Osteocyte (in vitro differentiated cells): ENCODE data around the gene TBX4. TPM values are rescaled to one million over a fixed set of nuclear protein-coding genes. Genes with fewer than 3 reads are reported as not detected.

Source experiments
- DNase-seq: peaks from one replicate; pipeline ENCODE4 v3.0.0; 2021; ENCODE audit warnings: mixed read lengths; ENCODE audit not compliant: unreplicated experiment; ENCODE audit errors: extremely low spot score
- H3K27ac Mint-ChIP-seq: one replicate; pipeline ENCODE4 v1.8.0; 2021; ENCODE audit warnings: mild to moderate bottlenecking, mixed read lengths; ENCODE audit not compliant: unreplicated experiment
- H3K27me3 Mint-ChIP-seq: one replicate; pipeline ENCODE4 v1.8.0; 2021; ENCODE audit warnings: mixed read lengths; ENCODE audit not compliant: unreplicated experiment
- H3K36me3 Mint-ChIP-seq: one replicate; pipeline ENCODE4 v1.8.0; 2021; ENCODE audit warnings: mixed read lengths; ENCODE audit not compliant: unreplicated experiment
- H3K4me1 Mint-ChIP-seq: one replicate; pipeline ENCODE4 v1.8.0; 2021; ENCODE audit warnings: mixed read lengths; ENCODE audit not compliant: unreplicated experiment
- H3K4me3 Mint-ChIP-seq: one replicate; pipeline ENCODE4 v1.8.0; 2021; ENCODE audit warnings: mild to moderate bottlenecking, moderate library complexity, mixed read lengths; ENCODE audit not compliant: unreplicated experiment
- H3K9me3 Mint-ChIP-seq: one replicate; pipeline ENCODE4 v1.8.0; 2021; ENCODE audit warnings: mixed read lengths; ENCODE audit not compliant: unreplicated experiment
- total RNA-seq: library from RNA; stranded (reverse); gene quantifications from 2 replicates; pipeline ENCODE4 v1.2.1, GENCODE V29; 2021
- TF ChIP-seq, protein P1 (sequence below): fragments of 200-600 bp; sonication (generic); IDR thresholded peaks from 2 replicates; pipeline ENCODE4 v1.5.0; 2021; ENCODE audit warnings: antibody characterized with exemption, mild to moderate bottlenecking, moderate library complexity

Gene TBX4
- total RNA-seq, 1 donor from 2014 or later = not detected

DNA sequence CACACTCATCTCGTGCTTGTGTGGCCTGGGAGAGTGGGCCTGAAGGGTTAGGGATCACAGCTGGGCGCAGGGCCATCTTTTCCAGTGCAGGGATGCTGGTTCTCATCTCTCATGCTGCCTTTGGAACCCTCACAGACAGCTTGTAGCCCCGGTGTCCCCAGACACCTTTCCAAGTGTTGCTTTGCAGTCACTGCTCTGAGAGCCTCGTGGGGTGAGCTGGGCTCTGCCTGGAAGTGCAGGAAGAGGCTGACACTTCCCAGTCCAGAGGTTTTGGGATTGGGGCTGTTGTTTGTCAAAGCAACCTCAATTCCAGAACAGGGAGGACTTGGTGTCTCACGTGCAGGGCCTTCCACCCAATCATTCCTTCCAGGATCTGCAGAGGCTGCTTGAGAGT is 28.2 kb downstream of the TBX4 start:
- Mint-ChIP-seq H3K27ac (no peak overlapping the region), H3K27me3 (peaks cover 22% of the 10 kb centered on the region)
- TF ChIP-seq, protein P1, sequence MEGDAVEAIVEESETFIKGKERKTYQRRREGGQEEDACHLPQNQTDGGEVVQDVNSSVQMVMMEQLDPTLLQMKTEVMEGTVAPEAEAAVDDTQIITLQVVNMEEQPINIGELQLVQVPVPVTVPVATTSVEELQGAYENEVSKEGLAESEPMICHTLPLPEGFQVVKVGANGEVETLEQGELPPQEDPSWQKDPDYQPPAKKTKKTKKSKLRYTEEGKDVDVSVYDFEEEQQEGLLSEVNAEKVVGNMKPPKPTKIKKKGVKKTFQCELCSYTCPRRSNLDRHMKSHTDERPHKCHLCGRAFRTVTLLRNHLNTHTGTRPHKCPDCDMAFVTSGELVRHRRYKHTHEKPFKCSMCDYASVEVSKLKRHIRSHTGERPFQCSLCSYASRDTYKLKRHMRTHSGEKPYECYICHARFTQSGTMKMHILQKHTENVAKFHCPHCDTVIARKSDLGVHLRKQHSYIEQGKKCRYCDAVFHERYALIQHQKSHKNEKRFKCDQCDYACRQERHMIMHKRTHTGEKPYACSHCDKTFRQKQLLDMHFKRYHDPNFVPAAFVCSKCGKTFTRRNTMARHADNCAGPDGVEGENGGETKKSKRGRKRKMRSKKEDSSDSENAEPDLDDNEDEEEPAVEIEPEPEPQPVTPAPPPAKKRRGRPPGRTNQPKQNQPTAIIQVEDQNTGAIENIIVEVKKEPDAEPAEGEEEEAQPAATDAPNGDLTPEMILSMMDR = no peak

DNA sequence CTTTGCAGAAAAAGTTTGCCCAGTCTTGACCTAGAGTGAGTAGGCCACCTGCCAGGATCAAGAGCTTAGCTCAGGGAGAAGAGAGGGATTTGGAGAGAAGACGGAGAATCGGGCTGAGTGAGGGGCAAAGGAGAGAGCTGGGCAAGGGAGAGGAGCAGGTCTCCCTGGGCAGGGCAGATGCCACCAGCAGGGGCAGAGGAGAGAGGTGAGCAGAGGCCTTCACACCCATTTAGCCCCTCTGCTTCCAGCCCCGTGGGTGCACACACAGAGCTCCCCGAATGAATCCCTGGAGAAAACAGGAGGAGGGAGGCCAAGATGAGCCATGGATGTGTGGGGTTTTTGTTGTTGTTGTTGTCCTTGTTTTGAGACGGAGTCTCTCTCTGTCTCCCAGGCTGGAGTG is 29.2 kb downstream of the TBX4 start:
- H3K4me1 Mint-ChIP-seq = peaks cover 6% of the 10 kb centered on the region
- H3K4me3 Mint-ChIP-seq = no peak overlapping the region
- TF ChIP-seq, protein P1 = no peak
- no peak overlapping the region for H3K27ac Mint-ChIP-seq
- DNase-seq = no peak
- peaks cover 16% of the 10 kb centered on the region for H3K27me3 Mint-ChIP-seq
- peaks cover 2% of the 10 kb centered on the region for H3K36me3 Mint-ChIP-seq
- H3K9me3 Mint-ChIP-seq = no peaks in the 10 kb centered on the region

More for the DNA sequence above, 28.2 kb downstream of the TBX4 start:
- no peak for DNase-seq
- H3K4me1 Mint-ChIP-seq = peaks cover 4% of the 10 kb centered on the region
- H3K36me3 Mint-ChIP-seq = peaks cover 2% of the 10 kb centered on the region
- H3K9me3 Mint-ChIP-seq = no peaks in the 10 kb centered on the region
- no peak overlapping the region for H3K4me3 Mint-ChIP-seq

DNA sequence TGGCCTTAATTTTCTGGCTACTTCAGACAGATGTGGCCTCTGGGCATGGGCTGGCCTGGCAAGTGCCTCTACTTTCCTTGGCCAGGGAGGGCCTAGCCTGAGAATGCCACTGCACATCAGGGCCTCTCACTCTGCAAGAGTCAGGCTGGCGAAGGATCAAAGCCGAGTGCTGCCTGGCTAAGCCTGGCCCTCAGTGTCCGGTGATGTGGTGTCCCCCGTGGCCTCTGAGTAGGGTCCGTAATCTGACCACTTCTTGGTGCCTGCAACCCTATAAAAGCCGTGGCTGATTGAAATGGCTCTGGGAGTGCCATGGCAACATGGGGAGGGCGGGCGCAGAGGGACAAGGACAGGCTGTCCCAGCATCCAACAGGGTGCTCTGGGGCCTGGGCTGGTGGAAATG is 30.2 kb downstream of the TBX4 start:
- H3K4me1 Mint-ChIP-seq = peaks cover 12% of the 10 kb centered on the region
- TF ChIP-seq, protein P1 = no peak
- H3K36me3 Mint-ChIP-seq = peaks cover 2% of the 10 kb centered on the region
- DNase-seq = no peak
- no peak overlapping the region for H3K27ac Mint-ChIP-seq
- H3K4me3 Mint-ChIP-seq = no peak overlapping the region
- no peaks in the 10 kb centered on the region for H3K9me3 Mint-ChIP-seq
- peaks cover 21% of the 10 kb centered on the region for H3K27me3 Mint-ChIP-seq

DNA sequence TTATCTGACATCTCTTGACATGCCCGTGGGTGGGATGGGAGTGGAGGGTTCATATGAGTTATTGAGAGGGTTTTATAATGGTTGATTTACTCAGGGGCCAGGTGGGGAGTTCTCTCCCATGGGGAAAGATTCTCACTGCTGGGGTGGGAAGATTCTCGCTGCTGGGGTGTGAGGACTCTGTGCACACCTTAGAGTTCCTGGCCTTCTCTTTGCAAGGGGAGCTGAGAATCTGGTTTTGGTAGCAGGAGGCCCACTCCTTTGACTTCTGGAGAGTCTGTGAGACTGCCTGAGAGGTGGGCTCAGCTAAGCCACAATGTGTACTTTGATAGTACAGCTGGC is 31.5 kb downstream of the TBX4 start:
- no peak overlapping the region for H3K4me3 Mint-ChIP-seq
- peaks cover 2% of the 10 kb centered on the region for H3K36me3 Mint-ChIP-seq
- TF ChIP-seq, protein P1 = no peak
- peaks cover 12% of the 10 kb centered on the region for H3K4me1 Mint-ChIP-seq
- H3K27ac Mint-ChIP-seq = no peak overlapping the region
- no peak for DNase-seq
- no peaks in the 10 kb centered on the region for H3K9me3 Mint-ChIP-seq
- peaks cover 28% of the 10 kb centered on the region for H3K27me3 Mint-ChIP-seq

DNA sequence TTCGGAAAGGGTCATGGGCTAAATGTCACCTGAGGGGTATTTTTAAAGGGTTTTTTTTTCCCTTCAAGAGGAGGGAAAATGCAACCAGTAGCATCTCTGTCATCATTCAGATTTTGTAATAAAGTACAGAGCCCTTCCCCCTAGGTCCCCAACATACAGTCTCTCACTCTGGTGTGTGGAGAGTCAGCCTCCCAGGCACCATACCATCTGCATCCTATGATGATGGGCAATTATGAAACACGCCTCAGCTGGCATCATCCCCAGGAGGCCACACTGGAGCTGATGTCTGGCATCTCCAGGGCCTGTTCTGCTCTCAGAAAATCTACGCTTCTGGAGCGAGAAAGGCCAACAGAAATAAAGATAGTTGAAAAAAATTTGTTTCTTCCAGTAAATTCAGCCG is 32.0 kb downstream of the TBX4 start:
- H3K4me1 Mint-ChIP-seq = peaks cover 12% of the 10 kb centered on the region
- no peak overlapping the region for H3K4me3 Mint-ChIP-seq
- H3K36me3 Mint-ChIP-seq = peaks cover 2% of the 10 kb centered on the region
- no peaks in the 10 kb centered on the region for H3K9me3 Mint-ChIP-seq
- TF ChIP-seq, protein P1 = no peak
- H3K27me3 Mint-ChIP-seq = peaks cover 28% of the 10 kb centered on the region
- DNase-seq = no peak
- no peak overlapping the region for H3K27ac Mint-ChIP-seq
